Measurements from ENCODE around the gene GNPAT. TPM values are rescaled to one million over a fixed set of nuclear protein-coding genes. Genes with fewer than 3 reads are reported as not detected.

GNPAT gene
- total and polyA plus RNA-seq, 2 of the 8 experiments (the other 6 are each of a cell fraction or from before 2014, with no cell fraction given) = 22.9 to 47.4 TPM

DNA sequence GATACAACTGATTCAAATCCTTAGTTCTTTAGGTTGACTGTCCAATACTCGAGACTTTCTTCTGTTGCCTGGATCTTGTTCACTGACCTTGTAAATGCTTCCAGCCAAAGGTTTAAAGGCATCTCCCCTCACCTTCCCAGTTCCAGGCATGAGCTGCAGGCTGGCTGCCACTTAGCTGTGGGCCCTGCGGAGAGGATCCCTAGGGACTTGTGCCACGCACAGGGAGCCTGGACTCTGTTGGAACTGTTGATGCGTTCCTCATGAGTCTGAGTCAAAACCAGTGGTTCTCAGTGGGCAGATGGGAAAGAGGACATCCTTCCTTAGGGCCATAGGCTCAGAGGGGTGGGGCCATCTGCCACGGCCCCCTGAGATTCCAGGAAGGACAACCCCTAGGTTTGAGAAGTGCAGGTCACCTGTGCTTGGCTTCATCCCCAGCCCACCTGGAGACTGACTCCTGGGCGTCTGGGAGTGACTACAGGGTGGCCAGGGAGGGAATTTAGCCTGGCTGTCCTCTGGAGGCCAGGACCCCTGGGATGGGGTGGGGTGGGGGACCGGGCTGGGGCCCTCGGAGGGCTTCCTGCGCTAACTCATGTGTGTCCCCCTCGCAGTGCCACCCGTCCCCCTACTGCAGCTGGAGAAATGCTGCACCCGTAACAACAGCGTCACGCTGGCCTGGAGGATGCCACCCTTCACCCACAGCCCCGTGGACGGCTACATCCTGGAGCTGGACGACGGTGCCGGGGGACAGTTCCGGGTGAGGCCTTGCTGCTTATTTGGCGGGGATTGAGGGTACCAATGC is 37.6 kb upstream of the GNPAT start (continued):
- TF ChIP-seq, protein P1, sequence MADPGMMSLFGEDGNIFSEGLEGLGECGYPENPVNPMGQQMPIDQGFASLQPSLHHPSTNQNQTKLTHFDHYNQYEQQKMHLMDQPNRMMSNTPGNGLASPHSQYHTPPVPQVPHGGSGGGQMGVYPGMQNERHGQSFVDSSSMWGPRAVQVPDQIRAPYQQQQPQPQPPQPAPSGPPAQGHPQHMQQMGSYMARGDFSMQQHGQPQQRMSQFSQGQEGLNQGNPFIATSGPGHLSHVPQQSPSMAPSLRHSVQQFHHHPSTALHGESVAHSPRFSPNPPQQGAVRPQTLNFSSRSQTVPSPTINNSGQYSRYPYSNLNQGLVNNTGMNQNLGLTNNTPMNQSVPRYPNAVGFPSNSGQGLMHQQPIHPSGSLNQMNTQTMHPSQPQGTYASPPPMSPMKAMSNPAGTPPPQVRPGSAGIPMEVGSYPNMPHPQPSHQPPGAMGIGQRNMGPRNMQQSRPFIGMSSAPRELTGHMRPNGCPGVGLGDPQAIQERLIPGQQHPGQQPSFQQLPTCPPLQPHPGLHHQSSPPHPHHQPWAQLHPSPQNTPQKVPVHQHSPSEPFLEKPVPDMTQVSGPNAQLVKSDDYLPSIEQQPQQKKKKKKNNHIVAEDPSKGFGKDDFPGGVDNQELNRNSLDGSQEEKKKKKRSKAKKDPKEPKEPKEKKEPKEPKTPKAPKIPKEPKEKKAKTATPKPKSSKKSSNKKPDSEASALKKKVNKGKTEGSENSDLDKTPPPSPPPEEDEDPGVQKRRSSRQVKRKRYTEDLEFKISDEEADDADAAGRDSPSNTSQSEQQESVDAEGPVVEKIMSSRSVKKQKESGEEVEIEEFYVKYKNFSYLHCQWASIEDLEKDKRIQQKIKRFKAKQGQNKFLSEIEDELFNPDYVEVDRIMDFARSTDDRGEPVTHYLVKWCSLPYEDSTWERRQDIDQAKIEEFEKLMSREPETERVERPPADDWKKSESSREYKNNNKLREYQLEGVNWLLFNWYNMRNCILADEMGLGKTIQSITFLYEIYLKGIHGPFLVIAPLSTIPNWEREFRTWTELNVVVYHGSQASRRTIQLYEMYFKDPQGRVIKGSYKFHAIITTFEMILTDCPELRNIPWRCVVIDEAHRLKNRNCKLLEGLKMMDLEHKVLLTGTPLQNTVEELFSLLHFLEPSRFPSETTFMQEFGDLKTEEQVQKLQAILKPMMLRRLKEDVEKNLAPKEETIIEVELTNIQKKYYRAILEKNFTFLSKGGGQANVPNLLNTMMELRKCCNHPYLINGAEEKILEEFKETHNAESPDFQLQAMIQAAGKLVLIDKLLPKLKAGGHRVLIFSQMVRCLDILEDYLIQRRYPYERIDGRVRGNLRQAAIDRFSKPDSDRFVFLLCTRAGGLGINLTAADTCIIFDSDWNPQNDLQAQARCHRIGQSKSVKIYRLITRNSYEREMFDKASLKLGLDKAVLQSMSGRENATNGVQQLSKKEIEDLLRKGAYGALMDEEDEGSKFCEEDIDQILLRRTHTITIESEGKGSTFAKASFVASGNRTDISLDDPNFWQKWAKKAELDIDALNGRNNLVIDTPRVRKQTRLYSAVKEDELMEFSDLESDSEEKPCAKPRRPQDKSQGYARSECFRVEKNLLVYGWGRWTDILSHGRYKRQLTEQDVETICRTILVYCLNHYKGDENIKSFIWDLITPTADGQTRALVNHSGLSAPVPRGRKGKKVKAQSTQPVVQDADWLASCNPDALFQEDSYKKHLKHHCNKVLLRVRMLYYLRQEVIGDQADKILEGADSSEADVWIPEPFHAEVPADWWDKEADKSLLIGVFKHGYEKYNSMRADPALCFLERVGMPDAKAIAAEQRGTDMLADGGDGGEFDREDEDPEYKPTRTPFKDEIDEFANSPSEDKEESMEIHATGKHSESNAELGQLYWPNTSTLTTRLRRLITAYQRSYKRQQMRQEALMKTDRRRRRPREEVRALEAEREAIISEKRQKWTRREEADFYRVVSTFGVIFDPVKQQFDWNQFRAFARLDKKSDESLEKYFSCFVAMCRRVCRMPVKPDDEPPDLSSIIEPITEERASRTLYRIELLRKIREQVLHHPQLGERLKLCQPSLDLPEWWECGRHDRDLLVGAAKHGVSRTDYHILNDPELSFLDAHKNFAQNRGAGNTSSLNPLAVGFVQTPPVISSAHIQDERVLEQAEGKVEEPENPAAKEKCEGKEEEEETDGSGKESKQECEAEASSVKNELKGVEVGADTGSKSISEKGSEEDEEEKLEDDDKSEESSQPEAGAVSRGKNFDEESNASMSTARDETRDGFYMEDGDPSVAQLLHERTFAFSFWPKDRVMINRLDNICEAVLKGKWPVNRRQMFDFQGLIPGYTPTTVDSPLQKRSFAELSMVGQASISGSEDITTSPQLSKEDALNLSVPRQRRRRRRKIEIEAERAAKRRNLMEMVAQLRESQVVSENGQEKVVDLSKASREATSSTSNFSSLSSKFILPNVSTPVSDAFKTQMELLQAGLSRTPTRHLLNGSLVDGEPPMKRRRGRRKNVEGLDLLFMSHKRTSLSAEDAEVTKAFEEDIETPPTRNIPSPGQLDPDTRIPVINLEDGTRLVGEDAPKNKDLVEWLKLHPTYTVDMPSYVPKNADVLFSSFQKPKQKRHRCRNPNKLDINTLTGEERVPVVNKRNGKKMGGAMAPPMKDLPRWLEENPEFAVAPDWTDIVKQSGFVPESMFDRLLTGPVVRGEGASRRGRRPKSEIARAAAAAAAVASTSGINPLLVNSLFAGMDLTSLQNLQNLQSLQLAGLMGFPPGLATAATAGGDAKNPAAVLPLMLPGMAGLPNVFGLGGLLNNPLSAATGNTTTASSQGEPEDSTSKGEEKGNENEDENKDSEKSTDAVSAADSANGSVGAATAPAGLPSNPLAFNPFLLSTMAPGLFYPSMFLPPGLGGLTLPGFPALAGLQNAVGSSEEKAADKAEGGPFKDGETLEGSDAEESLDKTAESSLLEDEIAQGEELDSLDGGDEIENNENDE (IDR thresholded peaks at IDR 0.05; ENCODE audit: insufficient replicate concordance, low read length) = no peak
- TF ChIP-seq, protein P2, sequence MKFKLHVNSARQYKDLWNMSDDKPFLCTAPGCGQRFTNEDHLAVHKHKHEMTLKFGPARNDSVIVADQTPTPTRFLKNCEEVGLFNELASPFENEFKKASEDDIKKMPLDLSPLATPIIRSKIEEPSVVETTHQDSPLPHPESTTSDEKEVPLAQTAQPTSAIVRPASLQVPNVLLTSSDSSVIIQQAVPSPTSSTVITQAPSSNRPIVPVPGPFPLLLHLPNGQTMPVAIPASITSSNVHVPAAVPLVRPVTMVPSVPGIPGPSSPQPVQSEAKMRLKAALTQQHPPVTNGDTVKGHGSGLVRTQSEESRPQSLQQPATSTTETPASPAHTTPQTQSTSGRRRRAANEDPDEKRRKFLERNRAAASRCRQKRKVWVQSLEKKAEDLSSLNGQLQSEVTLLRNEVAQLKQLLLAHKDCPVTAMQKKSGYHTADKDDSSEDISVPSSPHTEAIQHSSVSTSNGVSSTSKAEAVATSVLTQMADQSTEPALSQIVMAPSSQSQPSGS (IDR thresholded peaks at IDR 0.05; ENCODE audit: low read length) = no peak
- TF ChIP-seq ZNF274 (IDR thresholded peaks at IDR 0.05; ENCODE audit: borderline replicate concordance, extremely low read depth, low read length) (no peak), TEAD4 (IDR thresholded peaks at IDR 0.05; ENCODE audit: low read depth, low read length) (no peak), ASH2L (IDR thresholded peaks at IDR 0.05; ENCODE audit: low read length) (no peak), RBBP5 (IDR thresholded peaks at IDR 0.05; ENCODE audit: borderline replicate concordance, low read depth, low read length) (no peak), POLR2A (IDR thresholded peaks at IDR 0.05; ENCODE audit: control extremely low read depth in 1 of 2, low read depth in 2 of 2, low read length in 2 of 2) (no peak), TCF12 (IDR thresholded peaks at IDR 0.05; ENCODE audit: low read depth, low read length) (no peak), TBP (IDR thresholded peaks at IDR 0.05; ENCODE audit: low read depth, low read length) (no peak)
